ENCODE data around the gene FCGR2B. TPM values are rescaled to one million over a fixed set of nuclear protein-coding genes. Genes with fewer than 3 reads are reported as not detected.
"Not testable (repeated sequence)": the region's sequence is repeated elsewhere in the genome, so short reads cannot be mapped to it uniquely, and the experiment has no call there.

The FCGR2B gene
- total and polyA plus RNA-seq, 8 donors = 0.19 to 8.8 (median 0.95) TPM

GRCh38 chr1:161647507-161648360, 15.2 kb upstream of the FCGR2B start:
- ATAC-seq = peak in 3 of 4 donors; percentile 75 to 85 (median 75)
- intact Hi-C loops (cut with DNase I); H3K9me3 ChIP-seq; FAIRE-seq; DNase-seq; H3K4me3 ChIP-seq; H3K36me3 ChIP-seq; H3K27ac ChIP-seq; H3K27me3 ChIP-seq; H3K4me1 ChIP-seq: not testable (repeated sequence)
- TF ChIP-seq CTCF (IDR thresholded peaks at IDR 0.05) = peak in 3 of 4 donors; percentile 14 to 39 (median 16)
- WGBS, 2 donors = 33 to 45% methylated on average over 11 of the region's 13 CpGs

- intact Hi-C loops (cut with DNase I); FAIRE-seq; H3K27ac ChIP-seq; H3K27me3 ChIP-seq; H3K36me3 ChIP-seq; H3K9me3 ChIP-seq; H3K4me1 ChIP-seq; DNase-seq; H3K4me3 ChIP-seq: not testable (repeated sequence)
- WGBS, 2 donors = 53 to 63% methylated on average over 2 of the region's 7 CpGs
- ATAC-seq = peak in 2 of 4 donors; percentile 31 to 57
Observed at GRCh38 chr1:161653541-161653940, 9.4 kb upstream of the FCGR2B start.

- H3K4me1 ChIP-seq; ATAC-seq; H3K27ac ChIP-seq; H3K27me3 ChIP-seq; DNase-seq; H3K36me3 ChIP-seq; H3K4me3 ChIP-seq; H3K9me3 ChIP-seq; intact Hi-C loops (cut with DNase I); FAIRE-seq: not testable (repeated sequence)
- 30% methylated on average over 6 of the region's 6 CpGs for WGBS, 2 donors
Observed at GRCh38 chr1:161653971-161654370, 9.0 kb upstream of the FCGR2B start.

DNA sequence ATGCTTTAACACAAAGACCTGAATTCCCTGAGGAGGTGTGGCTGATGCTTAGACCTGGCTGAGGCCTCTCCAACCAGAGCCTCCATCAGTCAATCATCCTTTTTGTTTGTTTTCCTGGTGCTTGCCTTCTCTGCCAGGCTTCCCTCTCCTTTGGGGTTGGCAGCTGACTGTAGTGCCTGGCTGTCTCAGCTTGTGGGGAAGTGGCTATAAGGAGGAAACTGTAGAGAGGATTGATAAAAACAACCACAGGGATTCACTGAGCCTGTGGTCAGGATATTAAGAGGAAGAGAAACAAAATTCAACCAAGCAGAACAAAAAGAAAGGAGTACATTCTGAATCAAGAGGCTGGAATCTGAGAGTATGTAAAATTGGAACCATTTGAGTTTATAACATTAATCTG, 4.4 kb upstream of the FCGR2B start:
- H3K27ac ChIP-seq; H3K9me3 ChIP-seq; H3K4me3 ChIP-seq; H3K4me1 ChIP-seq; FAIRE-seq; DNase-seq; intact Hi-C loops (cut with DNase I); H3K36me3 ChIP-seq; H3K27me3 ChIP-seq: not testable (repeated sequence)
- ATAC-seq = peak in 2 of 4 donors; percentile 64 to 71

DNA sequence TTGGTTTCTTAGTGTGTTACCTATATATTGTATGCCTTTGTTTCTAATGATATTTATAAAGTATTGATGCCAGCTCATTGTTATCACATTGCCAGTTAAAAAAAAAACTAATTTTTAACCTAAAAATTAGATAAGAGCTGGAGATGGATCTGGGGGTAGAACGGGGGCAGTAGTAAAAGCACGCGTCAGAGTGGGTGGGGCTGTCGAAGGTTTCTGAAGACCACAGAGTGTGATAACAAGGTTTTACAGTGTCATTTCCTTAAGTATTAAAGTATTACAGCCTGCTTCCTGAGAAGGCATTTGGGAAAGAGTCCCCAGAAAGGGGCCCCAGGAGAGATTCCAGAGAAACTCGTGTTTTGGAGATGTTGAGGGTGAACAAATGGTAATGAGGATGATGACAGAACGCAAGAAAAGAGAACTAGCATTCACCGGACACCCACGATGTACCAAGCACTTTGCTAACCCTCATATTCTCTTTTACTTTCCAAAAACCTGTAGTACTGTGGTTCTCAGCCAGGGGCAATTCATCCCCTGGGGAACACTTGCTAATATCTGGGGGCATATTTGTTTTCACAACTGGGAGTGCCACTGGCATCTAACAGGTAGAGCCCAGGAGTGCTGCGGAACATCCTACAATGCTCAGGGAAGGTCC, 1.2 kb upstream of the FCGR2B start:
- intact Hi-C loops (cut with DNase I); H3K9me3 ChIP-seq; FAIRE-seq; H3K4me3 ChIP-seq; H3K36me3 ChIP-seq; H3K27me3 ChIP-seq; ATAC-seq; H3K27ac ChIP-seq; DNase-seq; H3K4me1 ChIP-seq: not testable (repeated sequence)
- WGBS, 2 donors = 74% methylated on average over 3 to 4 of the region's 9 CpGs

- DNase-seq; H3K36me3 ChIP-seq; intact Hi-C loops (cut with DNase I); H3K4me3 ChIP-seq; ATAC-seq; FAIRE-seq; H3K4me1 ChIP-seq; H3K27me3 ChIP-seq; H3K27ac ChIP-seq; H3K9me3 ChIP-seq: not testable (repeated sequence)
- no CpG with 5 or more reads among the region's 1 CpG for WGBS, 2 donors
Observed at GRCh38 chr1:161663569-161663968, 626 bp downstream of the FCGR2B start.

DNA sequence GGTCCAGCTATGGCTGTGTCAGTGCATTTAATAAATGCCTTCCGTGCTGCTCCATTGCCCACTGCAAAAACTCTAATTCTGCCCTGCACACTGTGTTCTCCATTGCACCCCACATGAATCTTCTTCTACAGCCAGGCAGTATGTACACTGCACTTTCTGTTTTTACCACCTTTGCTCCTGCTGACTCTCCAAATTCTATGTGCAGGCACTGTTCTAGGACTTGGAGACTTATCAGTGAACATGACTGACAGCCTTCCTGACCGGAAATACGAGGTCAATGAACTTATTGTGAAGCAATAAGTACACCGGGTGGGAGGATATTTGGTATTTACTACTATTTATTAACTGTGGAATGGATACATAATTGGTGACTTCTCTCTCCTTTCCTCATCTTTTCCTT, 1.7 kb downstream of the FCGR2B start:
- FAIRE-seq; ATAC-seq; H3K9me3 ChIP-seq; intact Hi-C loops (cut with DNase I); H3K4me3 ChIP-seq; H3K4me1 ChIP-seq; H3K27ac ChIP-seq; H3K27me3 ChIP-seq; DNase-seq; H3K36me3 ChIP-seq: not testable (repeated sequence)
- whole genome bisulfite sequencing, 2 donors = no CpG with 5 or more reads among the region's 4 CpGs

GRCh38 chr1:161671045-161672020, 8.4 kb downstream of the FCGR2B start:
- DNase-seq (peak in 1 of 6 donors; percentile 45), ATAC-seq (peak in 2 of 4 donors; percentile 17 to 30)
- H3K9me3 ChIP-seq; H3K36me3 ChIP-seq; H3K4me1 ChIP-seq; H3K27me3 ChIP-seq; H3K27ac ChIP-seq; intact Hi-C loops (cut with DNase I); FAIRE-seq; H3K4me3 ChIP-seq: not testable (repeated sequence)
- WGBS, 2 donors = 51 to 64% methylated on average over 10 to 12 of the region's 15 CpGs

DNA sequence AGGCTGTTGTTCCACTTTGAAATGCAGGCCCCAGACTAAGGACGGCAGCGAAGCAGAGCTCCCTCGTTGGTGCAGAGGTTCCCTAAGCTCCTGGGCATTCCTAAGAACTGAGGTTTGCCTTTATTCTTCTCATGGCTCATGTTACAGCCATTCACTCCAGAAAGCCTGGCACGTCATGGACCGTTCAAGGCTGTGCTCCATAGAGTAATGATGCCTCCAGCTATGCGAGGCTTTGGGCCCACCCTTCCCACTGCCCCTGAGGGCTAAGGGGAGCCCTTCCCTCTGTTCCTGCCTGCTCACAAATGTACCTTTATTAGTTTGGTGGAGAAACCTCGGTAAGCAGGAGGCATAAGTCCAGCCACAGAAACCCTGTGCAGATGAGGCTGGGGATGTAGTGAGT, 10.5 kb downstream of the FCGR2B start:
- DNase-seq; H3K4me3 ChIP-seq; H3K9me3 ChIP-seq; H3K27me3 ChIP-seq; H3K27ac ChIP-seq; FAIRE-seq; intact Hi-C loops (cut with DNase I); H3K4me1 ChIP-seq; H3K36me3 ChIP-seq; ATAC-seq: not testable (repeated sequence)
- WGBS, 2 donors = 80 to 83% methylated on average over 4 to 7 of the region's 7 CpGs

DNA sequence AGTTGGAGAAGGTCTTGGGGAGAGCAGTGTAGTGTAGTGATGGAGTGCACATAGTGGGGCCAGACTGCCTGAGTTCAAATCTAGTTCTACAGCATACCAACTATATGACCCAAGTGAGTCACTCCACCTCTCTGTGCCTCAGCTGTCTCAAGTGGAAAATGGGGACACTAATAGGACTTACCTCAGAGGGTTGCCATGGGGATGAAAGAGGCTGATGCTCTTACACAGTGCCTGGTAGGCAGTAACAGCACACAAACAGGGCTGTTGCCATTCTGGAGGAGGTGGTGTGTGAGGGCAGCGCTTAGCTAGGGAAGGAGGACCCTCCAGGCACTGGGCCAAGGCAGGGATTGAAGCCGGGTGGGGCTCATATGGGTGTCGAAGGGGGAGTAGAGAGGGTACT, 11.5 kb downstream of the FCGR2B start:
- H3K9me3 ChIP-seq; H3K4me1 ChIP-seq; H3K27ac ChIP-seq; H3K4me3 ChIP-seq; intact Hi-C loops (cut with DNase I); DNase-seq; FAIRE-seq; H3K36me3 ChIP-seq; ATAC-seq; H3K27me3 ChIP-seq: not testable (repeated sequence)
- 80 to 82% methylated on average over 2 of the region's 3 CpGs for WGBS, 2 donors
